ENCODE results near the gene GRWD1. TPM values are rescaled to one million over a fixed set of nuclear protein-coding genes. Genes with fewer than 3 reads are reported as not detected.
A peak's percentile ranks its signal among the peaks of the same experiment; 100 is the strongest.

Gene GRWD1
- total RNA-seq, 1 donor from 2014 or later, result 16.9 TPM

- ATAC-seq (ENCODE audit: poor library complexity) (peak; percentile 29), DNase-seq (peak; percentile 67)
- intact Hi-C loops (cut with DNase I), result no loop called here
These were observed 26.4 kb upstream of the GRWD1 start for GRCh38 chr19:48419158-48419920.

DNA sequence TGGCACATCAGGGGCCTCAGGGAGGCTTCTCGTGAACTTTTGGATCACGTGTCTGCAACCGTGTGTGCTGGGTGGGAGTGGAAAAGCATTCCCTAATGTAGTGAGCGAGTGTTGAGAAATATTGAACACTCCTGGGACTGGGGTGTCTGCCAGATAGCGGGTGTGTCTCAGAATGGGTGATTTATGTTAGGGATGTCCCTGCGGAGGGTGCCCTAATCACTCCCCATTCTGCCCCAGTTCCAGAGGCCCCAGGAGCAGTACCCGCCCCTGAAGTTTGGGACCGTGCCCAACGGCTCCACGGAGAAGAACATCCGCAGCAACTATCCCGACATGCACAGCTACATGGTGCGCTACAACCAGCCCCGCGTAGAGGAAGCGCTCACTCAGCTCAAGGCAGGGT, 24.2 kb upstream of the GRWD1 start:
- intact Hi-C loops (cut with DNase I), result no loop called here
- ATAC-seq (ENCODE audit: poor library complexity) (no peak), DNase-seq (no peak)

GRCh38 chr19:48424694-48425219, 21.0 kb upstream of the GRWD1 start:
- DNase-seq (no peak), ATAC-seq (ENCODE audit: poor library complexity) (peak; percentile 36)
- intact Hi-C loops (cut with DNase I), result no loop called here

GRCh38 chr19:48428670-48429069, 17.1 kb upstream of the GRWD1 start:
- no peak for DNase-seq
- no peak for ATAC-seq (ENCODE audit: poor library complexity)
- intact Hi-C loops (cut with DNase I), result no loop called here

DNA sequence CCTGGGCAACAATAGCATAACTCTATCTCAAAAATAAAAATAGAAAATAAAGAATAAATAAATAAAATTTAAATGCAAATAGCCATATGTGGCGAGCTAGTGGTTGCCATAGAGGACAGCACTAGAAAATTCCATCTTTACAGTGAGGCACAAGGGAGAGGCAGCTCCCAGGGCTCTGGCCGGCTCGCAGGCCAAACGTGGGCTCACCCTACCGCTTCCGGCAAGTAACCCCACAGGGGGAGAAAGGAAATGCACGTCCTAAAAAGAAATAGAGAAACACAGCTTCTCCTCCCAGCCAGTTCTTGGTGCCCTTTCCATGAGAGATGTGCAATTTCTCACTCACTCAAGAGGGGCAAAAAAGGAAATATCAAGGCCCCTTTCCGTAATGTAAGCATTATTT, 12.4 kb upstream of the GRWD1 start:
- ATAC-seq (ENCODE audit: poor library complexity), result no peak
- intact Hi-C loops (cut with DNase I), result no loop called here
- no peak for DNase-seq

GRCh38 chr19:48436586-48436985, 9.2 kb upstream of the GRWD1 start:
- ATAC-seq (ENCODE audit: poor library complexity) (no peak), DNase-seq (no peak)
- intact Hi-C loops (cut with DNase I), result no loop called here

- ATAC-seq (ENCODE audit: poor library complexity) (no peak), DNase-seq (no peak)
- intact Hi-C loops (cut with DNase I), result no loop called here
These were observed 4.3 kb upstream of the GRWD1 start for GRCh38 chr19:48441360-48442050.

GRCh38 chr19:48442116-48443035, 3.4 kb upstream of the GRWD1 start:
- no peak for DNase-seq
- intact Hi-C loops (cut with DNase I), result no loop called here
- no peak for ATAC-seq (ENCODE audit: poor library complexity)

DNA sequence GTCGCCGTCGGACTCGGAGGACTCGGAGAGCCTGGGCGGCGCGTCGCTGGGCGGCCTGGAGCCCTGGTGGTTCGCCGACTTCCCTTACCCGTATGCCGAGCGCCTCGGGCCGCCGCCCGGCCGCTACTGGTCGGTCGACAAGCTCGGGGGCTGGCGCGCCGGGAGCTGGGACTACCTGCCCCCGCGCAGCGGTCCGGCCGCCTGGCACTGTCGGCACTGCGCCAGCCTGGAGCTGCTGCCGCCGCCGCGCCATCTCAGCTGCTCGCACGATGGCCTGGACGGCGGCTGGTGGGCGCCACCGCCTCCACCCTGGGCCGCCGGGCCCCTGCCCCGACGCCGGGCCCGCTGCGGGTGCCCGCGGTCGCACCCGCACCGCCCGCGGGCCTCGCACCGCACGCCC, 2.5 kb upstream of the GRWD1 start:
- ATAC-seq (ENCODE audit: poor library complexity), result no peak
- intact Hi-C loops (cut with DNase I), result no loop called here
- no peak for DNase-seq

DNA sequence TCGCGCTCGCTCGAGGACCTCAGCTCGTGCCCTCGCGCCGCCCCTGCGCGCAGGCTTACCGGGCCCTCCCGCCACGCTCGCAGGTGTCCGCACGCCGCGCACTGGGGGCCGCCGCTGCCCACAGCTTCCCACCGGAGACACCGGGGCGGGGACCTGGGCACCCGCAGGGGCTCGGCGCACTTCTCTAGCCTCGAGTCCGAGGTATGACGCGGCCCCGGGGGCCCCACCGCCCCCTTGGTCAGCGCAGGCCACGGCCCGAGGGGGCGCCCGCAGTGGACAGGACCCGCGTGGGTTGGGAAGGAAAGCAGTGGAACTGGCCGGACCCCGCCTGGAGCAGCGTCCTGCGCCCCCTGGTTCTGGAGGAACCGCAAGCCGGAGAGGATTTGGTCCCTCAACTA, 2.1 kb upstream of the GRWD1 start:
- intact Hi-C loops (cut with DNase I), result no loop called here
- ATAC-seq (ENCODE audit: poor library complexity) (no peak), DNase-seq (no peak)

GRCh38 chr19:48444129-48444935, 1.5 kb upstream of the GRWD1 start:
- no peak for DNase-seq
- ATAC-seq (ENCODE audit: poor library complexity), result no peak
- intact Hi-C loops (cut with DNase I), result no loop called here

GRCh38 chr19:48444936-48445200, 915 bp upstream of the GRWD1 start:
- intact Hi-C loops (cut with DNase I), result no loop called here
- DNase-seq (no peak), ATAC-seq (ENCODE audit: poor library complexity) (no peak)

DNA sequence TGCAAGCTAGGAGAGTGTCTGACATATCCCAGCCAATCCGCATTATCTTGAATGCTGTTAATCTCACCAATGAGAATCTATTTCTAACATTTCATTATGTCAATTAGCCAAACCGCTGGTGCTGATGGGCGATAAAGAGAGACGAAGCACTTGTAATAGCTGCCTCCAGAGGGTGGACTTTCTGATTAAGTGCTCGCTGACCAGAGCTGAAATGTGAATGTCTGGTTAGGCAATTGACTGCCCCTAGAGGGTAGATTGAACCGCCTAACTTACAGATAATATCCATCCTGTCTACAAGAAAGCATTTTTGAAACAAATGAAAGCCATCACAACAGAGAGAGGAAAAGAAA, 552 bp upstream of the GRWD1 start:
- DNase-seq (no peak), ATAC-seq (ENCODE audit: poor library complexity) (peak; percentile 79)
- intact Hi-C loops (cut with DNase I), result no loop called here

DNA sequence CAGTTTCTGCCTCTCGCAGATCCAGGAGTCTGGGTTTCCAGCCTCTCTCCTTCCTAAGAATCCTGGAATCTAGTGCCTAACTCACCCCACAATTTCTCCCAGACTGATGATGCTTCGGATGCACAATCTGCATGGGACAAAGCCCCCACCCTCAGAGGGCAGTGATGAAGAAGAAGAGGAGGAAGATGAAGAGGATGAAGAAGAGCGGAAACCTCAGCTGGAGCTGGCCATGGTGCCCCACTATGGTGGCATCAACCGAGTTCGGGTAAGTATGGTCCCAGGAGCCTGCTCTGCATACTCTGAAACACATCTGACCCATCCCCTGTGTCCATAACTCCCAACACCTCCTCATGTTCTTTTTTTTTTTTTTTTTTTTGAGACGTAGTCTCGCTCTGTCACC, 796 bp downstream of the GRWD1 start:
- no peak for ATAC-seq (ENCODE audit: poor library complexity)
- intact Hi-C loops (cut with DNase I), result no loop called here
- DNase-seq, result no peak

- intact Hi-C loops (cut with DNase I), result no loop called here
- DNase-seq (no peak), ATAC-seq (ENCODE audit: poor library complexity) (no peak)
These were observed 2.8 kb downstream of the GRWD1 start for GRCh38 chr19:48448563-48448962.

- DNase-seq (no peak), ATAC-seq (ENCODE audit: poor library complexity) (no peak)
- intact Hi-C loops (cut with DNase I), result no loop called here
These were observed 4.7 kb downstream of the GRWD1 start for GRCh38 chr19:48450441-48450840.

DNA sequence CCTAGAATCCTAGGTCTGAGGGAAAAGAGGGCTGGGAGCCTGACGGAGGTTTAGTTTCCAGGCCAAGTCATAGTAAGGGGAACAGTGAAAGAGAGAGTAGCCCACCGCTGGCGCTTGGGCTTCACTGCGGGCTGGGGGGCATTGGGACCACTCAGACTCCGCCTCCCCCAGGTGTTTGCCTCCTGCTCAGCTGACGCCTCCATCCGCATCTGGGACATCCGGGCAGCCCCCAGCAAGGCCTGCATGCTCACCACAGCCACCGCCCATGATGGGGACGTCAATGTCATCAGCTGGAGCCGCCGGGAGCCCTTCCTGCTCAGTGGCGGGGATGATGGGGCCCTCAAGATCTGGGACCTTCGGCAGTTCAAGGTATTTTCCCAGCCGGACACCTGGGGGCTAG, 5.1 kb downstream of the GRWD1 start:
- ATAC-seq (ENCODE audit: poor library complexity), result no peak

GRCh38 chr19:48451624-48452023, 5.8 kb downstream of the GRWD1 start:
- ATAC-seq (ENCODE audit: poor library complexity) (no peak), DNase-seq (no peak)
- intact Hi-C loops (cut with DNase I), result no loop called here

More for the DNA sequence above, 5.1 kb downstream of the GRWD1 start:
- DNase-seq, result no peak
- intact Hi-C loops (cut with DNase I), result no loop called here

All from Right ventricle myocardium superior (tissue), 1 donor.